GM10248 (cell line): ENCODE data around the gene CHD9.

Experiments used
- CTCF ChIA-PET: fragments of 300-600 bp; sonication (Branson Sonifier 250); formaldehyde crosslinking; extraction: SDS; loops from one replicate; lab custom pipeline; 2021; ENCODE audit warnings: antibody characterized with exemption; lab: Yijun Ruan, JAX
- POLR2A ChIA-PET: fragments of 350-650 bp; sonication (Branson Sonifier 250); formaldehyde crosslinking; extraction: SDS; loops from one replicate; lab custom pipeline; 2020; ENCODE audit warnings: antibody characterized with exemption; lab: Yijun Ruan, JAX
- DNase-seq: peaks from one replicate; pipeline ENCODE4 v3.0.0; 2012; ENCODE audit errors: extremely low spot score
- CTCF ChIP-seq: IDR thresholded peaks from 2 replicates; pipeline ENCODE4 v1.5.1; 2012; ENCODE audit warnings: mild to moderate bottlenecking, low read depth; ENCODE audit errors: extremely low read depth, missing control alignments, control extremely low read depth

Gene CHD9

GRCh38 chr16:53081686-53082407 lies 27.1 kb downstream of the CHD9 start:
- ChIA-PET CTCF (interaction anchor here (1.0 to 1.8 kb wide), 5 partner anchors 9 to 45 kb away, joined by 3 to 7 read pairs (median 3); no protein-coding TSS in a partner anchor), POLR2A (no interaction called here)
- no peak for DNase-seq
- TF ChIP-seq CTCF = no peak

GRCh38 chr16:53082509-53082908 lies 27.7 kb downstream of the CHD9 start:
- no peak for DNase-seq
- ChIA-PET POLR2A (no interaction called here), CTCF (interaction anchor here (1.1 to 1.8 kb wide), 3 partner anchors 10 to 27 kb away, joined by 3 to 7 read pairs (median 3); no protein-coding TSS in a partner anchor)
- no peak for TF ChIP-seq CTCF

- no peak for TF ChIP-seq CTCF
- DNase-seq = no peak
- POLR2A ChIA-PET = no interaction called here
- CTCF ChIA-PET = interaction anchor here (1.1 to 1.8 kb wide), 3 partner anchors 9 to 28 kb away, joined by 3 to 7 read pairs (median 3); no protein-coding TSS in a partner anchor
Measured at GRCh38 chr16:53083119-53083518, 28.3 kb downstream of the CHD9 start.

- CTCF ChIA-PET = no interaction called here
Measured at GRCh38 chr16:53084141-53084541, 29.4 kb downstream of the CHD9 start.

GRCh38 chr16:53084746-53085334 lies 30.0 kb downstream of the CHD9 start:
- ChIA-PET CTCF (interaction anchor here (1.0 to 1.8 kb wide), 2 partner anchors 10 to 30 kb away, joined by 4 read pairs; partner anchors contain the start of gene CHD9), POLR2A (no interaction called here)
- no peak for TF ChIP-seq CTCF
- no peak for DNase-seq

More at GRCh38 chr16:53084141-53084541, 29.4 kb downstream of the CHD9 start:
- POLR2A ChIA-PET = no interaction called here
- TF ChIP-seq CTCF = no peak
- DNase-seq = no peak

GRCh38 chr16:53085369-53085843 lies 30.6 kb downstream of the CHD9 start:
- DNase-seq = no peak
- ChIA-PET CTCF (interaction anchor here (0.6 to 1.8 kb wide), 4 partner anchors 9 to 30 kb away, joined by 3 to 4 read pairs (median 4); partner anchors contain the start of gene CHD9), POLR2A (no interaction called here)
- no peak for TF ChIP-seq CTCF
